ENCODE measurements around the gene APOL1.
"Not testable (repeated sequence)": the region's sequence is repeated elsewhere in the genome, so short reads cannot be mapped to it uniquely, and the experiment has no call there.

DNA sequence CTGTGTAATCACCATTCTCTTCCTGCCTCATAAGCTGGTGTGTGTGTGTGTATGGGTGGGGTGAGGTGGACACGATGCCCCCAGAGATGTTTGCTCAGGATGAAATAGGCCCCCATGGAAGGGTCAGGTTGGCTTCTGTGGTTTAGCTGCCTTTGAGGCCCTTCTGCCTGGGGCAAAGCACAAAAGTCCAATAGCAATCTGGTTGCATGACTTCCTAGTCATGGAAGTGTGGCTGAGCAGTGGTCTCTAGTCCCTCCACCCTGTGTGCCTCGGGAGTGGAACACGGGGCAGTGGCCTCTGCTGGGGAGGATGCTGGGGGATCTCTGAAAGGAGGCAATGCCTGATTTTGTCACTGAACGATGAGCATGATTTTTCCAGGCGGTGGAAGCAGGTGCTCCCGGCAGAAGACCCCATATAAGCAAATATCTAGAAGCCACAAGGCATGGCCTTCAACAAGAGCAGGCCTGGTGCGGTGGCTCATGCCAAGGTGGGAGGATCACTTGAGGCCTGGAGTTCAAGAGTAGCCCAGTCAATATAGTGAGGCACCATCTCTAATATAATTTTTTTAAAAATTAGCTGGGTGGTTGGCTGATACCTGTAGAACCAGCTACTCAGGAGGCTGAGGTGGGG lies 839 bp upstream of the APOL1 start:
- TF ChIP-seq, protein P1, sequence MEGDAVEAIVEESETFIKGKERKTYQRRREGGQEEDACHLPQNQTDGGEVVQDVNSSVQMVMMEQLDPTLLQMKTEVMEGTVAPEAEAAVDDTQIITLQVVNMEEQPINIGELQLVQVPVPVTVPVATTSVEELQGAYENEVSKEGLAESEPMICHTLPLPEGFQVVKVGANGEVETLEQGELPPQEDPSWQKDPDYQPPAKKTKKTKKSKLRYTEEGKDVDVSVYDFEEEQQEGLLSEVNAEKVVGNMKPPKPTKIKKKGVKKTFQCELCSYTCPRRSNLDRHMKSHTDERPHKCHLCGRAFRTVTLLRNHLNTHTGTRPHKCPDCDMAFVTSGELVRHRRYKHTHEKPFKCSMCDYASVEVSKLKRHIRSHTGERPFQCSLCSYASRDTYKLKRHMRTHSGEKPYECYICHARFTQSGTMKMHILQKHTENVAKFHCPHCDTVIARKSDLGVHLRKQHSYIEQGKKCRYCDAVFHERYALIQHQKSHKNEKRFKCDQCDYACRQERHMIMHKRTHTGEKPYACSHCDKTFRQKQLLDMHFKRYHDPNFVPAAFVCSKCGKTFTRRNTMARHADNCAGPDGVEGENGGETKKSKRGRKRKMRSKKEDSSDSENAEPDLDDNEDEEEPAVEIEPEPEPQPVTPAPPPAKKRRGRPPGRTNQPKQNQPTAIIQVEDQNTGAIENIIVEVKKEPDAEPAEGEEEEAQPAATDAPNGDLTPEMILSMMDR (conservative IDR thresholded peaks at IDR 0.05), result not testable (repeated sequence)
- not testable (repeated sequence) for TF ChIP-seq ZFX (IDR thresholded peaks at IDR 0.05)
